ENCODE data around the gene FTCD.

- TF ChIP-seq TEAD4 (IDR thresholded peaks at IDR 0.05): no peak
- TF ChIP-seq CEBPB (IDR thresholded peaks at IDR 0.05): no peak
- no peak for TF ChIP-seq TAF1 (IDR thresholded peaks at IDR 0.05; ENCODE audit: low read depth)
- TF ChIP-seq YY1 (IDR thresholded peaks at IDR 0.05; ENCODE audit: low read depth): no peak
- TF ChIP-seq TCF12 (IDR thresholded peaks at IDR 0.05; ENCODE audit: low read depth): no peak
- no peak for TF ChIP-seq EP300 (IDR thresholded peaks at IDR 0.05; ENCODE audit: borderline replicate concordance)
- TF ChIP-seq CREB1 (IDR thresholded peaks at IDR 0.05; ENCODE audit: low read depth): no peak
- TF ChIP-seq REST (IDR thresholded peaks at IDR 0.05; ENCODE audit: low read depth): no peak
- TF ChIP-seq, protein P1, sequence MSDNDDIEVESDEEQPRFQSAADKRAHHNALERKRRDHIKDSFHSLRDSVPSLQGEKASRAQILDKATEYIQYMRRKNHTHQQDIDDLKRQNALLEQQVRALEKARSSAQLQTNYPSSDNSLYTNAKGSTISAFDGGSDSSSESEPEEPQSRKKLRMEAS (IDR thresholded peaks at IDR 0.05): no peak
- TF ChIP-seq ZBTB7A (IDR thresholded peaks at IDR 0.05; ENCODE audit: low read depth): no peak
- TF ChIP-seq RAD21 (IDR thresholded peaks at IDR 0.05; ENCODE audit: low read depth): no peak
- TF ChIP-seq, protein P2, sequence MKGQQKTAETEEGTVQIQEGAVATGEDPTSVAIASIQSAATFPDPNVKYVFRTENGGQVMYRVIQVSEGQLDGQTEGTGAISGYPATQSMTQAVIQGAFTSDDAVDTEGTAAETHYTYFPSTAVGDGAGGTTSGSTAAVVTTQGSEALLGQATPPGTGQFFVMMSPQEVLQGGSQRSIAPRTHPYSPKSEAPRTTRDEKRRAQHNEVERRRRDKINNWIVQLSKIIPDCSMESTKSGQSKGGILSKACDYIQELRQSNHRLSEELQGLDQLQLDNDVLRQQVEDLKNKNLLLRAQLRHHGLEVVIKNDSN (IDR thresholded peaks at IDR 0.05): no peak
- no peak for TF ChIP-seq FOXM1 (IDR thresholded peaks at IDR 0.05; ENCODE audit: borderline replicate concordance, low read depth)
- TF ChIP-seq EGR1 (IDR thresholded peaks at IDR 0.05): no peak
These were observed 24.3 kb upstream of the FTCD start for GRCh38 chr21:46179708-46180078.
